Suprapubic skin (tissue), 4 donors: Measurements from ENCODE around the gene ADGRE1.

Experiments used
- EP300 ChIP-seq: sonication (generic); formaldehyde crosslinking; IDR thresholded peaks from one replicate; pipeline ENCODE4 v1.6.1; 2017; ENCODE audit warnings: antibody characterized with exemption
- POLR2A ChIP-seq, 2 donors: fragments of 450-650 bp; IDR thresholded peaks; one replicate each; pipeline ENCODE4 v1.6.1; 2017; ENCODE audit warnings: antibody characterized with exemption in 2 of 2, mild to moderate bottlenecking in 2 of 2, moderate library complexity in 2 of 2
- POLR2AphosphoS5 ChIP-seq, 3 donors: sonication (generic); formaldehyde crosslinking; IDR thresholded peaks; one replicate each; pipeline ENCODE4 v1.6.1; 2017; ENCODE audit warnings: antibody characterized with exemption in 3 of 3
- TF ChIP-seq, protein P1 (sequence below), 2 donors: fragments of 200-600 bp in 1 of 2; fragments of 450-650 bp in 1 of 2; sonication (generic) in 1 of 2; IDR thresholded peaks; one replicate each; pipeline ENCODE4 v1.5.1; 2016 to 2019; ENCODE audit warnings: antibody characterized with exemption in 2 of 2, mild to moderate bottlenecking in 1 of 2, moderate library complexity in 1 of 2

- TF ChIP-seq, protein P1, sequence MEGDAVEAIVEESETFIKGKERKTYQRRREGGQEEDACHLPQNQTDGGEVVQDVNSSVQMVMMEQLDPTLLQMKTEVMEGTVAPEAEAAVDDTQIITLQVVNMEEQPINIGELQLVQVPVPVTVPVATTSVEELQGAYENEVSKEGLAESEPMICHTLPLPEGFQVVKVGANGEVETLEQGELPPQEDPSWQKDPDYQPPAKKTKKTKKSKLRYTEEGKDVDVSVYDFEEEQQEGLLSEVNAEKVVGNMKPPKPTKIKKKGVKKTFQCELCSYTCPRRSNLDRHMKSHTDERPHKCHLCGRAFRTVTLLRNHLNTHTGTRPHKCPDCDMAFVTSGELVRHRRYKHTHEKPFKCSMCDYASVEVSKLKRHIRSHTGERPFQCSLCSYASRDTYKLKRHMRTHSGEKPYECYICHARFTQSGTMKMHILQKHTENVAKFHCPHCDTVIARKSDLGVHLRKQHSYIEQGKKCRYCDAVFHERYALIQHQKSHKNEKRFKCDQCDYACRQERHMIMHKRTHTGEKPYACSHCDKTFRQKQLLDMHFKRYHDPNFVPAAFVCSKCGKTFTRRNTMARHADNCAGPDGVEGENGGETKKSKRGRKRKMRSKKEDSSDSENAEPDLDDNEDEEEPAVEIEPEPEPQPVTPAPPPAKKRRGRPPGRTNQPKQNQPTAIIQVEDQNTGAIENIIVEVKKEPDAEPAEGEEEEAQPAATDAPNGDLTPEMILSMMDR (IDR thresholded peaks at IDR 0.05): no peak
- TF ChIP-seq POLR2AphosphoS5 (IDR thresholded peaks at IDR 0.05) (no peak), POLR2A (IDR thresholded peaks at IDR 0.05) (no peak), EP300 (no peak)
Observed at GRCh38 chr19:6868351-6868750, 19.0 kb upstream of the ADGRE1 start.
